NCI-H2227 (cell line): ENCODE measurements around the gene OR6C68.
"Not testable (repeated sequence)": the region's sequence is repeated elsewhere in the genome, so short reads cannot be mapped to it uniquely, and the experiment has no call there.

ENCODE experiments used
- DNase-seq: peaks from one replicate; lab custom pipeline; 2025; ENCODE audit not compliant: unreplicated experiment; lab: John Stamatoyannopoulos, UW

OR6C68 gene

GRCh38 chr12:55492078-55492477 lies at the start of gene OR6C68:
Gene OR6C68 (plus strand): TSS chr12:55492378. CDS start chr12:55492378, 0 bp downstream.
- no peak for DNase-seq

GRCh38 chr12:55443776-55444175 lies 48.4 kb upstream of the OR6C68 start, which contains the start of gene OR6C2:
Gene OR6C2 (plus strand): TSS chr12:55444076. CDS start chr12:55452214, 8,138 bp downstream.
- DNase-seq: no peak

- no peak for DNase-seq
Measured at GRCh38 chr12:55445357-55445756, 46.8 kb upstream of the OR6C68 start.

- no peak for DNase-seq
Measured at GRCh38 chr12:55446326-55446725, 45.9 kb upstream of the OR6C68 start.

GRCh38 chr12:55448825-55449224 lies 43.4 kb upstream of the OR6C68 start:
- no peak for DNase-seq

- DNase-seq: not testable (repeated sequence)
Measured at GRCh38 chr12:55464926-55465325, 27.3 kb upstream of the OR6C68 start.

GRCh38 chr12:55467836-55468235 lies 24.3 kb upstream of the OR6C68 start:
- DNase-seq: no peak

GRCh38 chr12:55469291-55469690 lies 22.9 kb upstream of the OR6C68 start:
- DNase-seq: no peak

GRCh38 chr12:55470088-55470829 lies 21.9 kb upstream of the OR6C68 start, which contains the start of gene OR6C70:
Gene OR6C70 (minus strand): TSS chr12:55470138. CDS start chr12:55470138, 0 bp downstream.
- no peak for DNase-seq

- DNase-seq: no peak
Measured at GRCh38 chr12:55472264-55472663, 19.9 kb upstream of the OR6C68 start.

- DNase-seq: not testable (repeated sequence)
Measured at GRCh38 chr12:55479136-55479535, 13.0 kb upstream of the OR6C68 start.

GRCh38 chr12:55484284-55484683 lies 7.9 kb upstream of the OR6C68 start:
- DNase-seq: not testable (repeated sequence)

- no peak for DNase-seq
Measured at GRCh38 chr12:55495490-55495889, 3.3 kb downstream of the OR6C68 start.

- no peak for DNase-seq
Measured at GRCh38 chr12:55499231-55499630, 7.1 kb downstream of the OR6C68 start.

GRCh38 chr12:55499810-55500252 lies 7.7 kb downstream of the OR6C68 start:
- DNase-seq: no peak

GRCh38 chr12:55501601-55502000 lies 9.4 kb downstream of the OR6C68 start:
- no peak for DNase-seq

GRCh38 chr12:55515696-55516095 lies 23.5 kb downstream of the OR6C68 start:
- no peak for DNase-seq

- no peak for DNase-seq
Measured at GRCh38 chr12:55516391-55516790, 24.2 kb downstream of the OR6C68 start.
